Right hindlimb (tissue), 1 donor: ENCODE results near the gene RHOB.
"Not testable (repeated sequence)": the region's sequence is repeated elsewhere in the genome, so short reads cannot be mapped to it uniquely, and the experiment has no call there.

Source experiments
- DNase-seq: peaks from one replicate; pipeline ENCODE4 v3.0.0-alpha.2; 2018

Gene RHOB

GRCh38 chr2:20423359-20423758, 23.5 kb upstream of the RHOB start:
- no peak for DNase-seq

GRCh38 chr2:20423847-20424246, 23.0 kb upstream of the RHOB start:
- no peak for DNase-seq

- DNase-seq: peak; percentile 41
These were observed 22.3 kb upstream of the RHOB start for GRCh38 chr2:20424300-20425290.

- no peak for DNase-seq
These were observed 21.4 kb upstream of the RHOB start for GRCh38 chr2:20425371-20425881.

- DNase-seq: no peak
These were observed 21.0 kb upstream of the RHOB start for GRCh38 chr2:20425884-20426283.

GRCh38 chr2:20427931-20428526, 18.8 kb upstream of the RHOB start:
- no peak for DNase-seq

- no peak for DNase-seq
These were observed 18.0 kb upstream of the RHOB start for GRCh38 chr2:20428717-20429490.

GRCh38 chr2:20429528-20429927, 17.3 kb upstream of the RHOB start:
- DNase-seq: no peak

GRCh38 chr2:20430035-20430434, 16.8 kb upstream of the RHOB start:
- no peak for DNase-seq

- no peak for DNase-seq
These were observed 16.2 kb upstream of the RHOB start for GRCh38 chr2:20430461-20431300.

- no peak for DNase-seq
These were observed 15.6 kb upstream of the RHOB start for GRCh38 chr2:20431301-20431698.

GRCh38 chr2:20431772-20432171, 15.1 kb upstream of the RHOB start:
- DNase-seq: no peak

GRCh38 chr2:20432714-20433113, 14.2 kb upstream of the RHOB start:
- DNase-seq: no peak

- DNase-seq: no peak
These were observed 13.6 kb upstream of the RHOB start for GRCh38 chr2:20433249-20433648.

- DNase-seq: no peak
These were observed 12.8 kb upstream of the RHOB start for GRCh38 chr2:20433946-20434553.

GRCh38 chr2:20434588-20435294, 12.1 kb upstream of the RHOB start:
- DNase-seq: no peak

- DNase-seq: not testable (repeated sequence)
These were observed 11.4 kb upstream of the RHOB start for GRCh38 chr2:20435456-20435855.

- DNase-seq: no peak
These were observed 10.0 kb upstream of the RHOB start for GRCh38 chr2:20436716-20437470.

- no peak for DNase-seq
These were observed 8.3 kb upstream of the RHOB start for GRCh38 chr2:20438334-20439192.

GRCh38 chr2:20439193-20439475, 7.7 kb upstream of the RHOB start:
- DNase-seq: no peak
